ENCODE data around the gene ATOH8. TPM values are rescaled to one million over a fixed set of nuclear protein-coding genes. Genes with fewer than 3 reads are reported as not detected.

The ATOH8 gene
- polyA plus RNA-seq, 1 donor (not counting 4 experiments of a cell fraction or from before 2014, with no cell fraction given) = not detected

- Histone ChIP-seq H3K4me1 (ENCODE audit: control insufficient read depth, extremely low read depth, insufficient read depth, low read length) (no peaks in the 10 kb centered on the region), H3K27me3 (ENCODE audit: control insufficient read depth, extremely low read depth, insufficient read depth, low read length) (peaks cover 17% of the 10 kb centered on the region), H3K27ac (ENCODE audit: control insufficient read depth, insufficient read depth, low read length) (no peak overlapping the region), H3K9me1 (ENCODE audit: control insufficient read depth, extremely low read depth, insufficient read depth, low read length) (no peaks in the 10 kb centered on the region), H4K20me1 (ENCODE audit: control insufficient read depth, extremely low read depth, insufficient read depth, low read length) (no peaks in the 10 kb centered on the region), H3K79me2 (ENCODE audit: control insufficient read depth, insufficient read depth, low read length) (no peaks in the 10 kb centered on the region), H3K4me2 (ENCODE audit: control insufficient read depth, extremely low read depth, insufficient read depth, low read depth, low read length) (no peak overlapping the region), H3K36me3 (ENCODE audit: control insufficient read depth in 2 of 2, extremely low read depth in 1 of 2, insufficient read depth in 2 of 2, low read length in 2 of 2) (no peaks in the 10 kb centered on the region), H3K9ac (ENCODE audit: control insufficient read depth, extremely low read depth, insufficient read depth, low read length) (no peak overlapping the region), H3K9me3 (ENCODE audit: control insufficient read depth, low read depth, low read length) (no peaks in the 10 kb centered on the region), H3K4me3 (ENCODE audit: control insufficient read depth in 2 of 3, extremely low read depth in 1 of 3, insufficient read depth in 2 of 3, low read depth in 1 of 3, low read length in 3 of 3) (no peak overlapping the region), H2AFZ (ENCODE audit: control insufficient read depth, low read length) (no peak overlapping the region)
- DNase-seq (ENCODE audit: low read depth, low spot score) = no peak
- dilution Hi-C loops (cut with MboI; ENCODE audit: extremely low pct_ligation_motif_present, low sequenced_read_pairs) = loop anchor here (25.0 kb wide), 1 partner anchor 95 kb away; no protein-coding TSS in a partner anchor
- no peak for FAIRE-seq
- TF ChIP-seq EZH2 (IDR thresholded peaks at IDR 0.05; ENCODE audit: low read length) = no peak
Observed at GRCh38 chr2:85807756-85808155, 54.0 kb downstream of the ATOH8 start.

- Histone ChIP-seq H3K27me3 (ENCODE audit: control insufficient read depth, extremely low read depth, insufficient read depth, low read length) (peaks cover 17% of the 10 kb centered on the region), H3K4me3 (ENCODE audit: control insufficient read depth in 2 of 3, extremely low read depth in 1 of 3, insufficient read depth in 2 of 3, low read depth in 1 of 3, low read length in 3 of 3) (no peak overlapping the region), H3K4me1 (ENCODE audit: control insufficient read depth, extremely low read depth, insufficient read depth, low read length) (no peaks in the 10 kb centered on the region), H3K79me2 (ENCODE audit: control insufficient read depth, insufficient read depth, low read length) (no peaks in the 10 kb centered on the region), H3K36me3 (ENCODE audit: control insufficient read depth in 2 of 2, extremely low read depth in 1 of 2, insufficient read depth in 2 of 2, low read length in 2 of 2) (no peaks in the 10 kb centered on the region), H3K27ac (ENCODE audit: control insufficient read depth, insufficient read depth, low read length) (no peak overlapping the region), H3K4me2 (ENCODE audit: control insufficient read depth, extremely low read depth, insufficient read depth, low read depth, low read length) (no peak overlapping the region), H3K9ac (ENCODE audit: control insufficient read depth, extremely low read depth, insufficient read depth, low read length) (no peak overlapping the region), H2AFZ (ENCODE audit: control insufficient read depth, low read length) (no peak overlapping the region), H3K9me1 (ENCODE audit: control insufficient read depth, extremely low read depth, insufficient read depth, low read length) (no peaks in the 10 kb centered on the region), H3K9me3 (ENCODE audit: control insufficient read depth, low read depth, low read length) (no peaks in the 10 kb centered on the region), H4K20me1 (ENCODE audit: control insufficient read depth, extremely low read depth, insufficient read depth, low read length) (no peaks in the 10 kb centered on the region)
- no peak for DNase-seq (ENCODE audit: low read depth, low spot score)
- no peak for FAIRE-seq
- no peak for TF ChIP-seq EZH2 (IDR thresholded peaks at IDR 0.05; ENCODE audit: low read length)
- no peak for TF ChIP-seq CTCF (optimal IDR thresholded peaks at IDR 0.05 in 1 of 3, IDR thresholded peaks at IDR 0.05 in 1 of 3, conservative IDR thresholded peaks at IDR 0.05 in 1 of 3; ENCODE audit: extremely low read depth in 1 of 3, insufficient read depth in 2 of 3, low read length in 3 of 3)
- dilution Hi-C loops (cut with MboI; ENCODE audit: extremely low pct_ligation_motif_present, low sequenced_read_pairs) = loop anchor here (25.0 kb wide), 1 partner anchor 98 kb away; no protein-coding TSS in a partner anchor
Observed at GRCh38 chr2:85810371-85811179, 56.8 kb downstream of the ATOH8 start.
